ENCODE data around the gene PCSK6.

The PCSK6 gene

GRCh38 chr15:101480613-101481380 is 8.7 kb downstream of the PCSK6 start:
- H3K4me3 ChIP-seq (ENCODE audit: low read depth, low read length), result no peak overlapping the region
- DNase-seq (ENCODE audit: low read depth), result no peak

GRCh38 chr15:101479851-101480612 is 9.5 kb downstream of the PCSK6 start:
- TF ChIP-seq CTCF (conservative IDR thresholded peaks at IDR 0.05; ENCODE audit: low read depth, low read length), result no peak
- no peak for DNase-seq (ENCODE audit: low read depth)
- H3K4me3 ChIP-seq (ENCODE audit: low read depth, low read length), result no peak overlapping the region

More at GRCh38 chr15:101480613-101481380, 8.7 kb downstream of the PCSK6 start:
- no peak for TF ChIP-seq CTCF (conservative IDR thresholded peaks at IDR 0.05; ENCODE audit: low read depth, low read length)

GRCh38 chr15:101479342-101479845 is 10.1 kb downstream of the PCSK6 start:
- no peak for DNase-seq (ENCODE audit: low read depth)
- no peak for TF ChIP-seq CTCF (conservative IDR thresholded peaks at IDR 0.05; ENCODE audit: low read depth, low read length)
- no peak overlapping the region for H3K4me3 ChIP-seq (ENCODE audit: low read depth, low read length)

- no peak for DNase-seq (ENCODE audit: low read depth)
- no peak overlapping the region for H3K4me3 ChIP-seq (ENCODE audit: low read depth, low read length)
- TF ChIP-seq CTCF (conservative IDR thresholded peaks at IDR 0.05; ENCODE audit: low read depth, low read length), result no peak
Measured at GRCh38 chr15:101478701-101479341, 10.7 kb downstream of the PCSK6 start.

- no peak for TF ChIP-seq CTCF (conservative IDR thresholded peaks at IDR 0.05; ENCODE audit: low read depth, low read length)
- DNase-seq (ENCODE audit: low read depth), result no peak
- H3K4me3 ChIP-seq (ENCODE audit: low read depth, low read length), result no peak overlapping the region
Measured at GRCh38 chr15:101477851-101478362, 11.6 kb downstream of the PCSK6 start.

- no peak for DNase-seq (ENCODE audit: low read depth)
- no peak for TF ChIP-seq CTCF (conservative IDR thresholded peaks at IDR 0.05; ENCODE audit: low read depth, low read length)
- no peak overlapping the region for H3K4me3 ChIP-seq (ENCODE audit: low read depth, low read length)
Measured at GRCh38 chr15:101476756-101477155, 12.8 kb downstream of the PCSK6 start.
